HL-60 (cell line): ENCODE results near the gene TMEM18.

Experiments
- CTCF ChIP-seq: IDR thresholded peaks from one replicate; pipeline ENCODE4 v1.5.1; 2011; ENCODE audit warnings: low read length, control low read depth, inconsistent platforms; ENCODE audit not compliant: insufficient read depth
- GABPA ChIP-seq: IDR thresholded peaks from 2 replicates; pipeline ENCODE4 v1.6.1; 2012; ENCODE audit warnings: low read depth
- POLR2AphosphoS5 ChIP-seq: IDR thresholded peaks from 2 replicates; pipeline ENCODE4 v1.6.1; 2012; ENCODE audit warnings: low read depth
- REST ChIP-seq: IDR thresholded peaks from 2 replicates; pipeline ENCODE4 v1.6.1; 2012; ENCODE audit warnings: low read depth; ENCODE audit not compliant: insufficient replicate concordance

GRCh38 chr2:634041-634440 is 43.2 kb downstream of the TMEM18 start:
- TF ChIP-seq CTCF (no peak), GABPA (no peak), POLR2AphosphoS5 (no peak), REST (no peak)
